Measurements from ENCODE around the gene C6orf52. TPM values are rescaled to one million over a fixed set of nuclear protein-coding genes. Genes with fewer than 3 reads are reported as not detected.
"Not testable (repeated sequence)": the region's sequence is repeated elsewhere in the genome, so short reads cannot be mapped to it uniquely, and the experiment has no call there.

C6orf52 gene
- 1.6 TPM for polyA plus RNA-seq (2013, experiment 1 of 2)
- polyA plus RNA-seq (2013, experiment 2 of 2), result 2.4 TPM

- Histone ChIP-seq H3K4me3 (ENCODE audit: extremely low read depth, insufficient read depth, low read length, poor library complexity, severe bottlenecking) (peak within 1 kb of the TSS; percentile 95), H3K9me3 (ENCODE audit: control insufficient read depth, low read length) (no peaks in the 10 kb centered on the region), H3K4me1 (ENCODE audit: control insufficient read depth, insufficient read depth, low read length, poor library complexity, severe bottlenecking) (no peaks in the 10 kb centered on the region), H3K36me3 (ENCODE audit: control insufficient read depth, insufficient read depth, low read length) (peaks cover 33% of the 10 kb centered on the region), H3K27ac (ENCODE audit: low read depth, low read length, severe bottlenecking) (peak within 1 kb of the TSS; percentile 97)
- 0 to 1% methylated on average over 23 to 33 of the region's 53 CpGs for WGBS, 2 experiments (ENCODE audit: insufficient coverage in 2 of 2)
Measured at GRCh38 chr6:10694302-10695085, at the start of gene C6orf52, which contains the start of gene PAK1IP1. Gene C6orf52 (minus strand): TSS chr6:10694616. CDS start chr6:10687550, 7,066 bp downstream. Gene PAK1IP1 (plus strand): TSS chr6:10694972. CDS start chr6:10694986, 14 bp downstream.

- H3K27ac ChIP-seq (ENCODE audit: low read depth, low read length, severe bottlenecking), result no peak overlapping the region
- no peaks in the 10 kb centered on the region for H3K9me3 ChIP-seq (ENCODE audit: control insufficient read depth, low read length)
- 88 to 100% methylated on average over 2 to 4 of the region's 6 CpGs for WGBS, 2 experiments (ENCODE audit: insufficient coverage in 2 of 2)
- H3K36me3 ChIP-seq (ENCODE audit: control insufficient read depth, insufficient read depth, low read length), result peaks cover 18% of the 10 kb centered on the region
- no peaks in the 10 kb centered on the region for H3K4me1 ChIP-seq (ENCODE audit: control insufficient read depth, insufficient read depth, low read length, poor library complexity, severe bottlenecking)
- H3K4me3 ChIP-seq (ENCODE audit: extremely low read depth, insufficient read depth, low read length, poor library complexity, severe bottlenecking), result no peak overlapping the region
Measured at GRCh38 chr6:10743515-10743914, 49.1 kb upstream of the C6orf52 start.

- Histone ChIP-seq H3K4me1 (ENCODE audit: control insufficient read depth, insufficient read depth, low read length, poor library complexity, severe bottlenecking) (no peaks in the 10 kb centered on the region), H3K9me3 (ENCODE audit: control insufficient read depth, low read length) (no peaks in the 10 kb centered on the region), H3K36me3 (ENCODE audit: control insufficient read depth, insufficient read depth, low read length) (peaks cover 18% of the 10 kb centered on the region), H3K4me3 (ENCODE audit: extremely low read depth, insufficient read depth, low read length, poor library complexity, severe bottlenecking) (no peak overlapping the region), H3K27ac (ENCODE audit: low read depth, low read length, severe bottlenecking) (no peak overlapping the region)
- 94 to 96% methylated on average over 12 of the region's 12 CpGs for WGBS, 2 experiments (ENCODE audit: insufficient coverage in 2 of 2)
Measured at GRCh38 chr6:10742251-10742650, 47.8 kb upstream of the C6orf52 start.

- peaks cover 18% of the 10 kb centered on the region for H3K36me3 ChIP-seq (ENCODE audit: control insufficient read depth, insufficient read depth, low read length)
- not testable (repeated sequence) for H3K9me3 ChIP-seq (ENCODE audit: control insufficient read depth, low read length); H3K4me3 ChIP-seq (ENCODE audit: extremely low read depth, insufficient read depth, low read length, poor library complexity, severe bottlenecking); H3K4me1 ChIP-seq (ENCODE audit: control insufficient read depth, insufficient read depth, low read length, poor library complexity, severe bottlenecking); H3K27ac ChIP-seq (ENCODE audit: low read depth, low read length, severe bottlenecking)
- 86 to 93% methylated on average over 4 of the region's 4 CpGs for WGBS, 2 experiments (ENCODE audit: insufficient coverage in 2 of 2)
Measured at GRCh38 chr6:10741643-10742042, 47.2 kb upstream of the C6orf52 start.

- no peak overlapping the region for H3K4me3 ChIP-seq (ENCODE audit: extremely low read depth, insufficient read depth, low read length, poor library complexity, severe bottlenecking)
- H3K9me3 ChIP-seq (ENCODE audit: control insufficient read depth, low read length), result no peaks in the 10 kb centered on the region
- peaks cover 3% of the 10 kb centered on the region for H3K4me1 ChIP-seq (ENCODE audit: control insufficient read depth, insufficient read depth, low read length, poor library complexity, severe bottlenecking)
- H3K27ac ChIP-seq (ENCODE audit: low read depth, low read length, severe bottlenecking), result no peak overlapping the region
- peaks cover 18% of the 10 kb centered on the region for H3K36me3 ChIP-seq (ENCODE audit: control insufficient read depth, insufficient read depth, low read length)
Measured at GRCh38 chr6:10740061-10740460, 45.6 kb upstream of the C6orf52 start.

GRCh38 chr6:10736731-10737130 is 42.3 kb upstream of the C6orf52 start:
- Histone ChIP-seq H3K36me3 (ENCODE audit: control insufficient read depth, insufficient read depth, low read length) (peaks cover 31% of the 10 kb centered on the region), H3K4me1 (ENCODE audit: control insufficient read depth, insufficient read depth, low read length, poor library complexity, severe bottlenecking) (peaks cover 10% of the 10 kb centered on the region), H3K9me3 (ENCODE audit: control insufficient read depth, low read length) (no peaks in the 10 kb centered on the region), H3K4me3 (ENCODE audit: extremely low read depth, insufficient read depth, low read length, poor library complexity, severe bottlenecking) (no peak overlapping the region), H3K27ac (ENCODE audit: low read depth, low read length, severe bottlenecking) (no peak overlapping the region)
- no CpG with 5 or more reads among the region's 2 CpGs for WGBS, 2 experiments (ENCODE audit: insufficient coverage in 2 of 2)

- WGBS, 2 experiments (ENCODE audit: insufficient coverage in 2 of 2), result 93 to 95% methylated on average over 2 to 3 of the region's 3 CpGs
- Histone ChIP-seq H3K27ac (ENCODE audit: low read depth, low read length, severe bottlenecking) (no peak overlapping the region), H3K4me3 (ENCODE audit: extremely low read depth, insufficient read depth, low read length, poor library complexity, severe bottlenecking) (no peak overlapping the region), H3K4me1 (ENCODE audit: control insufficient read depth, insufficient read depth, low read length, poor library complexity, severe bottlenecking) (peaks cover 10% of the 10 kb centered on the region), H3K36me3 (ENCODE audit: control insufficient read depth, insufficient read depth, low read length) (peaks cover 46% of the 10 kb centered on the region), H3K9me3 (ENCODE audit: control insufficient read depth, low read length) (no peaks in the 10 kb centered on the region)
Measured at GRCh38 chr6:10733863-10734262, 39.4 kb upstream of the C6orf52 start.

- Histone ChIP-seq H3K9me3 (ENCODE audit: control insufficient read depth, low read length) (no peaks in the 10 kb centered on the region), H3K36me3 (ENCODE audit: control insufficient read depth, insufficient read depth, low read length) (peaks cover 52% of the 10 kb centered on the region), H3K27ac (ENCODE audit: low read depth, low read length, severe bottlenecking) (peak overlapping the region; percentile 17), H3K4me3 (ENCODE audit: extremely low read depth, insufficient read depth, low read length, poor library complexity, severe bottlenecking) (no peak overlapping the region), H3K4me1 (ENCODE audit: control insufficient read depth, insufficient read depth, low read length, poor library complexity, severe bottlenecking) (peaks cover 10% of the 10 kb centered on the region)
- 89 to 96% methylated on average over 12 to 17 of the region's 17 CpGs for WGBS, 2 experiments (ENCODE audit: insufficient coverage in 2 of 2)
Measured at GRCh38 chr6:10733151-10733715, 38.8 kb upstream of the C6orf52 start.

GRCh38 chr6:10730254-10730653 is 35.8 kb upstream of the C6orf52 start:
- 86 to 100% methylated on average over 1 to 3 of the region's 3 CpGs for WGBS, 2 experiments (ENCODE audit: insufficient coverage in 2 of 2)
- Histone ChIP-seq H3K27ac (ENCODE audit: low read depth, low read length, severe bottlenecking) (no peak overlapping the region), H3K9me3 (ENCODE audit: control insufficient read depth, low read length) (no peaks in the 10 kb centered on the region), H3K4me3 (ENCODE audit: extremely low read depth, insufficient read depth, low read length, poor library complexity, severe bottlenecking) (no peak overlapping the region), H3K36me3 (ENCODE audit: control insufficient read depth, insufficient read depth, low read length) (peaks cover 77% of the 10 kb centered on the region), H3K4me1 (ENCODE audit: control insufficient read depth, insufficient read depth, low read length, poor library complexity, severe bottlenecking) (peaks cover 14% of the 10 kb centered on the region)

- H3K9me3 ChIP-seq (ENCODE audit: control insufficient read depth, low read length), result no peaks in the 10 kb centered on the region
- 89 to 93% methylated on average over 6 to 7 of the region's 9 CpGs for WGBS, 2 experiments (ENCODE audit: insufficient coverage in 2 of 2)
- peaks cover 60% of the 10 kb centered on the region for H3K36me3 ChIP-seq (ENCODE audit: control insufficient read depth, insufficient read depth, low read length)
- H3K4me1 ChIP-seq (ENCODE audit: control insufficient read depth, insufficient read depth, low read length, poor library complexity, severe bottlenecking), result peaks cover 16% of the 10 kb centered on the region
- no peak overlapping the region for H3K27ac ChIP-seq (ENCODE audit: low read depth, low read length, severe bottlenecking)
- no peak overlapping the region for H3K4me3 ChIP-seq (ENCODE audit: extremely low read depth, insufficient read depth, low read length, poor library complexity, severe bottlenecking)
Measured at GRCh38 chr6:10725716-10726115, 31.3 kb upstream of the C6orf52 start.

GRCh38 chr6:10725044-10725443 is 30.6 kb upstream of the C6orf52 start:
- WGBS, 2 experiments (ENCODE audit: insufficient coverage in 2 of 2), result 87 to 91% methylated on average over 5 to 6 of the region's 6 CpGs
- peaks cover 54% of the 10 kb centered on the region for H3K36me3 ChIP-seq (ENCODE audit: control insufficient read depth, insufficient read depth, low read length)
- H3K9me3 ChIP-seq (ENCODE audit: control insufficient read depth, low read length), result no peaks in the 10 kb centered on the region
- no peak overlapping the region for H3K27ac ChIP-seq (ENCODE audit: low read depth, low read length, severe bottlenecking)
- H3K4me1 ChIP-seq (ENCODE audit: control insufficient read depth, insufficient read depth, low read length, poor library complexity, severe bottlenecking), result peaks cover 16% of the 10 kb centered on the region
- H3K4me3 ChIP-seq (ENCODE audit: extremely low read depth, insufficient read depth, low read length, poor library complexity, severe bottlenecking), result no peak overlapping the region

Measured in mesodermal cell (in vitro differentiated cells).